Small intestine (tissue), 7 donors: ENCODE data around the gene NOTCH2. TPM values are rescaled to one million over a fixed set of nuclear protein-coding genes. Genes with fewer than 3 reads are reported as not detected.

Experiments
- DNase-seq, 2 donors: peaks; one replicate each; pipeline versions ENCODE4 v3.0.0 to v3.0.0-alpha.2; 2013
- FAIRE-seq: peaks from 2 replicates; lab custom pipeline; 2012; peaks lifted over from hg19 to GRCh38; lab: Jason Lieb, UNC
- H3K27ac ChIP-seq, 3 donors: one replicate each; pipeline ENCODE4 v1.5.1; 2013; ENCODE audit warnings: low read length in 2 of 3, mild to moderate bottlenecking in 2 of 3, control low read depth in 1 of 3, inconsistent platforms in 1 of 3, low read depth in 1 of 3, moderate library complexity in 1 of 3
- H3K27me3 ChIP-seq, 3 donors: one replicate each; pipeline ENCODE4 v1.6.1; 2013; ENCODE audit warnings: low read length in 3 of 3, inconsistent platforms in 1 of 3; ENCODE audit not compliant: control insufficient read depth in 3 of 3, insufficient read depth in 3 of 3
- H3K36me3 ChIP-seq, 3 donors: one replicate each; pipeline ENCODE4 v1.6.1; 2013; ENCODE audit warnings: low read length in 3 of 3, inconsistent platforms in 1 of 3, low read depth in 1 of 3, mild to moderate bottlenecking in 1 of 3, moderate library complexity in 1 of 3; ENCODE audit not compliant: control insufficient read depth in 3 of 3, insufficient read depth in 2 of 3
- H3K4me1 ChIP-seq, 3 donors: one replicate each; pipeline ENCODE4 v1.6.1; 2013; ENCODE audit warnings: low read length in 2 of 3, inconsistent platforms in 1 of 3, low read depth in 1 of 3, mild to moderate bottlenecking in 1 of 3, moderate library complexity in 1 of 3; ENCODE audit not compliant: control insufficient read depth in 3 of 3, insufficient read depth in 2 of 3
- H3K4me3 ChIP-seq, 3 donors: one replicate each; pipeline ENCODE4 v1.5.1; 2013; ENCODE audit warnings: low read length in 3 of 3, control low read depth in 1 of 3, inconsistent platforms in 1 of 3, low read depth in 1 of 3, mild to moderate bottlenecking in 1 of 3, moderate library complexity in 1 of 3
- H3K9me3 ChIP-seq, 2 donors: one replicate each; pipeline ENCODE4 v1.6.1; 2013; ENCODE audit warnings: low read depth in 1 of 2, low read length in 1 of 2; ENCODE audit not compliant: control insufficient read depth in 2 of 2, insufficient read depth in 1 of 2
- WGBS, 3 donors: extraction: QIAGEN DNeasy Blood & Tissue Kit; methylation state at CpG; one replicate each; pipeline ENCODE4 v1.1.7; 2013; 5-methylcytosine and 5-hydroxymethylcytosine counted together
- polyA plus RNA-seq, 4 donors: library from polyadenylated mRNA; stranded (reverse) in 3 of 4; unstranded in 1 of 4; fragments of 200-250 nt in 3 of 4; fragments of 120-200 nt in 1 of 4; gene quantifications; one replicate each; pipeline versions ENCODE4 v1.2.1 to v1.2.3, GENCODE V29; 2013
- donor health status: healthy with polysubstance abuse.
- donor health status: control.
- donor health status: control.
- donor health status: Bipolar disorder and iron deficiency.
- donor health status: healthy.

The NOTCH2 gene
- polyA plus RNA-seq, 4 donors = 0.54 to 19.2 (median 4.5) TPM

DNA sequence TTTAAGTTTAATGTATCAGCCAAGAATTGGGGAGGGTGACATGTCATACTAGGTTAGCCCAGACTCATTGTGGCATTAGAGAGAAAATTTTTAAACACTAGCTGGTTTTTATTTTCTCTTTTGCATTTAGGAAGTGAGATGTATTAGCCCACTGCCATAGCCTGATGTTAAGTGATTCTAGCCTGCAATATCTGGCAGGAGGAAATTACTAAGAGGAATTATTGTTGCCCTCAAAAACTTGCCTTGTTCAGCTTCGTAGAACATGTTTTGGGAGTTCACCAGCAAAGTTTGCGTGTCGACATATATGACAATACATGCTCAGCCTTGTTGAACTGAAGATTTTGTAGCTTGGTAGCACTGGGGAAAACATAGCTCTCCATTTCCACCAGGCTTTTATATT, 185.6 kb downstream of the NOTCH2 start:
- FAIRE-seq (no peak), DNase-seq (no peak)
- peaks cover 0 to 11% of the 10 kb centered on the region in 2 donors for H3K9me3 ChIP-seq
- H3K27me3 ChIP-seq = no peaks in the 10 kb centered on the region
- H3K4me3 ChIP-seq = no peak overlapping the region
- no peaks in the 10 kb centered on the region for H3K4me1 ChIP-seq
- H3K27ac ChIP-seq = no peak overlapping the region
- WGBS, 3 donors = 93 to 100% (median 94%) methylated on average over 3 of the region's 3 CpGs
- H3K36me3 ChIP-seq = no peaks in the 10 kb centered on the region

GRCh38 chr1:119882132-119883049, 187.1 kb downstream of the NOTCH2 start:
- WGBS, 3 donors = 41 to 60% (median 52%) methylated on average over 5 of the region's 5 CpGs
- no peaks in the 10 kb centered on the region for H3K4me1 ChIP-seq
- H3K36me3 ChIP-seq = no peaks in the 10 kb centered on the region
- no peak for FAIRE-seq
- no peaks in the 10 kb centered on the region for H3K27me3 ChIP-seq
- H3K27ac ChIP-seq = no peak overlapping the region
- peak; percentile 32 to 47 for DNase-seq
- H3K9me3 ChIP-seq = peaks cover 0 to 3% of the 10 kb centered on the region in 2 donors
- H3K4me3 ChIP-seq = no peak overlapping the region

GRCh38 chr1:119879510-119880434, 189.7 kb downstream of the NOTCH2 start:
- Histone ChIP-seq H3K9me3 (no peaks in the 10 kb centered on the region), H3K36me3 (no peaks in the 10 kb centered on the region), H3K4me1 (no peaks in the 10 kb centered on the region), H3K4me3 (no peak overlapping the region), H3K27ac (no peak overlapping the region), H3K27me3 (peaks cover 0 to 3% (median 0%) of the 10 kb centered on the region in 3 donors)
- 77 to 86% (median 83%) methylated on average over 11 to 12 of the region's 12 CpGs for WGBS, 3 donors
- no peak for FAIRE-seq
- no peak for DNase-seq

DNA sequence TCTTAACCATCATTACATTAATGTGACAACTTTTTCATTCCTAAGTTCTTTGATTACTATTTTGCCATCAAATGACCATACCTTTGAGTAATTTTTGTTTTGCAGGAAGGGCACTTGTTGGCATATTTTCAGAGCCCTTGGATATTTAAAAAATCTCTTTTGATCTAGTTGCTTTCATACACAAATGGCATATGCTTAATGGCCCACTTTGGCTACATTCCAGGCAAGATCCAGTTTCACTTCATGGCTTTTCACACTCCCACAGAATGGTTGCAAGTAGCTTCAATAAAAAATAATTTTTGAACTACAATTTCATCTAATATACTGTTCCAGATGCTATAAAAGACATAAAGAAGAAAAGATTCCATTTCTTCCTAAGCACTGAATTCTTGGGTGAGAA, 191.3 kb downstream of the NOTCH2 start:
- no peak overlapping the region for H3K4me3 ChIP-seq
- no peaks in the 10 kb centered on the region for H3K36me3 ChIP-seq
- H3K27ac ChIP-seq = no peak overlapping the region
- H3K4me1 ChIP-seq = no peaks in the 10 kb centered on the region
- H3K27me3 ChIP-seq = peaks cover 0 to 3% (median 0%) of the 10 kb centered on the region in 3 donors
- no peak for DNase-seq
- FAIRE-seq = no peak
- H3K9me3 ChIP-seq = no peaks in the 10 kb centered on the region

- Histone ChIP-seq H3K4me3 (no peak overlapping the region), H3K9me3 (no peaks in the 10 kb centered on the region), H3K27ac (no peak overlapping the region), H3K36me3 (no peaks in the 10 kb centered on the region), H3K4me1 (peaks cover 0 to 6% (median 0%) of the 10 kb centered on the region in 3 donors), H3K27me3 (peaks cover 0 to 3% (median 0%) of the 10 kb centered on the region in 3 donors)
- no peak for DNase-seq
- WGBS, 3 donors = 69 to 77% (median 72%) methylated on average over 2 of the region's 2 CpGs
- FAIRE-seq = no peak
Observed at GRCh38 chr1:119874186-119874585, 195.3 kb downstream of the NOTCH2 start.

DNA sequence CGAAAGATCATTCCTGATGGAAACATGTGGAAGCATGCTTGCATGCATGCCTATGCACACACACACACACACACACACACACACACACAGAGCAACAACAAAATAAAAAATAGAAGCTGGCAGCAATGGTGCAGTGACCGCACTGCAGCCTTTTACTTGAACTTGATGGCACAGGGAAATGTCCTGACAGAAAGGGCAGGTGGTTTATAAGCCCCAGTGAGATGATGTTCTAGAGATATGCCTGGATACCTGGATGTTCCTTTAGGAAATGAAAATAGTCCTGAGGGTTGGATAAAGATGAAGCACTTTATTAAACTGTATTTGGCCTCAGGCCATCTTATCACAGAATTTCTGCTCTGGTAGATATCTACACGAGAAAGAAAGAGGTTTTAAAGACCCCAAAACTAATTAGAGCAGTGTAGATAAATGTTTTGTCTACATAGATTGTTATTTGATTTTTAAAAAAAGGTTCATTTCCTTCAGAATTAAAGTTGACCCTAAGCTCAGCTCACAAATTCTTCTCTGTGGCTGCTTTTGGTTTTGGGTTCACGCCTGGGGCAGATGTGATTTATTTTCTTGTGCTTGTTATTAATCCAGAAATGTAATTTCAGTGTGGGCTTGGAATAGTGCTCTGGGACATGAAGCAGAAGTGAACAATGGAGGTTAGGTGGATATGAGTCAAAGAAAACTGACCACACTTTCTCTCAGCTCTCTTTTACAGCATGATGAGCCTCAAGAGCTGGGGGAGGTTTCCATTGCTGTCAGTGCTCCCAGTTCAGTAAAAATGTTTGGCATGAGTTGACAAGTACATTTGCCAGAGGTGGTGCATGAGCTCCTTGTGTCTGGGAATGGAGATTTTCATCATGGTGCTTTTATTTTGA, 196.1 kb downstream of the NOTCH2 start:
- peaks cover 0 to 3% (median 0%) of the 10 kb centered on the region in 3 donors for H3K27me3 ChIP-seq
- H3K4me1 ChIP-seq = peaks cover 0 to 6% (median 0%) of the 10 kb centered on the region in 3 donors
- H3K9me3 ChIP-seq = no peaks in the 10 kb centered on the region
- H3K36me3 ChIP-seq = no peaks in the 10 kb centered on the region
- no peak overlapping the region for H3K4me3 ChIP-seq
- no peak for DNase-seq
- no peak overlapping the region for H3K27ac ChIP-seq
- no peak for FAIRE-seq
- WGBS, 3 donors = 67 to 71% (median 70%) methylated on average over 4 of the region's 4 CpGs

GRCh38 chr1:119871881-119872280, 197.6 kb downstream of the NOTCH2 start:
- H3K36me3 ChIP-seq = no peaks in the 10 kb centered on the region
- no peaks in the 10 kb centered on the region for H3K27me3 ChIP-seq
- H3K27ac ChIP-seq = no peak overlapping the region
- WGBS, 3 donors = 82 to 87% (median 84%) methylated on average over 4 of the region's 4 CpGs
- H3K4me1 ChIP-seq = peaks cover 0 to 6% (median 0%) of the 10 kb centered on the region in 3 donors
- no peaks in the 10 kb centered on the region for H3K9me3 ChIP-seq
- FAIRE-seq = no peak
- H3K4me3 ChIP-seq = no peak overlapping the region
- DNase-seq = no peak
